ENCODE data around the gene LRRTM4.

Gene LRRTM4

DNA sequence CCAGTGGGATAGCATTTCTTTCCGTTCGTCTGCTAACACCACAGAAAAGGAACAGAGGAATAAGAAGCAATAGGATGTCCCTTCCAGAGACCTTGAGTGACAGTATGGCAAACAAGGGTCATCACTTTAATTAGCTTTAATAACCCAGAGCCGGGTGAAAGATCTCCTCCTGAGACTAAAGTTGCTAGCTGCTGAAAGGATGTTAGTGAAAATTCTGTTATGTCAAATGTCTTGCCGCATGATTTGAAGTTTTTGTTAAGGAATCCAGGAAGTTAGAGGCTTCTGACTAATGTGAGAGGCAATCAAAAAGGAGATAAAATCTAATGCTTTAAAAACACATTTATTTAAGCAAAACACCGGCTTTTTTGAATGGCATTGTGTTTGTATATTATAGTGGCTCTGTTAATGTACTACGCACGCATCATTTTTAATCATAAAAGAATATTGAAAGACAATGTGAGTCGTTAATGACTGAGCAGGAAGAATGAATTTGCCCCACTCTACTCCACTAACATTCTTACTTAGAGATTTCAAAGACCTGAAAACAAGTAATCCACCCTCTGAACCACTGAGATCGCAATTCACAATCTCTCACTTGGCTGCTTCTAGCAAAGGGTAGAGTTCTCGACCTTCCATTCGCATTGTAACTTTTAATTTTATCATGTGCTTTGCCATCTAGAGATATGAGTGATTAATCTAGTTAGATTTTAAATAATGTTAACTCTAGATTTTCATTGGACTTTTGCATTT is 536.6 kb downstream of the LRRTM4 start:
- DNase-seq (ENCODE audit: low read depth): peak; percentile 24

- DNase-seq (ENCODE audit: low read depth): peak; percentile 78
Observed at GRCh38 chr2:76984359-76984758, 537.8 kb downstream of the LRRTM4 start.

DNA sequence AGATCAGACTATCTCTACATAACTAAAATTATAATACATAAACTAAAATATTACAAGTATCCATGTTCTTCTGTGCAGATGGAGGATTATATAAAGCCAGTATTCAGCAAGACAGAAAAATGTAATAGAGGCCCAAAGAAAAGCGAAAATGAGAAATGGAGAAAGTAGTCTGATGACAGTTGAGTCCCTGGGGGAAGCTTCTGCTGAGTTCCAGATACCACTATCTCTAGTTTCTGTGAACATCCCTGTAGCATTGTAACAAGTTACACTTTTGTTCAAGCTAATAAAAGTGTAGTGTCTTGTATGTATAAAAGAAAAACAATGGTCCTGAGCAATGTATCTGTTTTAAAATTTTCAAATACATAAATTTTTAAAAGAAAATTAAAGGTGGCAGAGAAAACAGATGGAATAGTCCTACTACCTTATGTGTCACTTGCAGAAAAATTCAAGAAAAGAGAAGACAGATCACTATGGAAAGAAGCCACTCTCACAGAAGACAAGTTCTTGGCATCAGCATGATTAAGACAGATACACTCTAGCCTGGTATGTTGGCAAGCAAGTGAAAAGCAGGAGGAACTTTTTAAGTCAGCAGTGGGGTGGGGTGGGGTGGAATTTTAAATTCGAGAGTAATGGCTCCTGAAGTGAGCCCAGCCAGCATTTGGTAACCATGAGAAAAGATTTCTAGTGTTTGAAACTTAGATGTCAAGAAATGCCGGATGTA is 541.9 kb downstream of the LRRTM4 start:
- no peak for DNase-seq (ENCODE audit: low read depth)

- DNase-seq (ENCODE audit: low read depth): peak; percentile 89
Observed at GRCh38 chr2:76977846-76978727, 544.1 kb downstream of the LRRTM4 start.

DNA sequence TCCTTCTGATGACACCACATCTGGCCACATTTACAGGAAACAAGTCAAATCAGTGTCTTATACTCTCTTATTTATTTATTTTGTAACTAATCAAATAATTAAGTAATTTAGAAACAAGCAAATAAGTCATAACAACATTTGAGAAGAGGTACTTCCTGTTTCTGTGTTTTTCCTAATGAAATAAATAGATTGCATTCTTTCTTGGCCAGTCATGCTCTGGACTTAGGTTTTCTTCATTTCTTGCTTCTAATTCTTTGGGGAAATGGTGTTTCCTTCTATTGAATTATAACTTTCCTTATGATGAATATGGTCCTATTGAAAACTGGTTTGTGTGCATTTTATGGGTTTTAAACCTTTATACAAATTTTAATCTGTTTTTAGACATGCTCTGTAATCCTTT is 546.4 kb downstream of the LRRTM4 start:
- DNase-seq (ENCODE audit: low read depth): peak; percentile 12

DNA sequence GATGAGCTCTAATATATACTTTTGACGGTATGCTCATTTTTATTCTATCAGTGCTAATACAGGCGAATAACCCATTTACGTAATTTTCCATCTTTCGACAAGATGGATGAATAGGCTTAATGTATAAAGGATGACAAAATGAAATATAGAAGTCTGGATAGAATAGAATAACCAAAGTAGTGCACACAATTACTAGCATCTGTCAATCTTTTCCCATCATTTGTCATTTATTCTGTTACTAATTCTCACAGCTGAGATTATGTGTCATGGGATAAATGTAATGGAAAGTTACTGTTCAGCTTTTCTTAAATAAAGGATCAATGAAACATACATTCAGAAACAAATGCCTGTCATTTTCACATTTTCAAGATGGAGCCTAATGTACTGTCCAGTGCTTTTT is 548.6 kb downstream of the LRRTM4 start:
- DNase-seq (ENCODE audit: low read depth): no peak

GRCh38 chr2:76965772-76966171 is 556.4 kb downstream of the LRRTM4 start:
- no peak for DNase-seq (ENCODE audit: low read depth)

GRCh38 chr2:76958749-76959148 is 563.4 kb downstream of the LRRTM4 start:
- DNase-seq (ENCODE audit: low read depth): peak; percentile 28

DNA sequence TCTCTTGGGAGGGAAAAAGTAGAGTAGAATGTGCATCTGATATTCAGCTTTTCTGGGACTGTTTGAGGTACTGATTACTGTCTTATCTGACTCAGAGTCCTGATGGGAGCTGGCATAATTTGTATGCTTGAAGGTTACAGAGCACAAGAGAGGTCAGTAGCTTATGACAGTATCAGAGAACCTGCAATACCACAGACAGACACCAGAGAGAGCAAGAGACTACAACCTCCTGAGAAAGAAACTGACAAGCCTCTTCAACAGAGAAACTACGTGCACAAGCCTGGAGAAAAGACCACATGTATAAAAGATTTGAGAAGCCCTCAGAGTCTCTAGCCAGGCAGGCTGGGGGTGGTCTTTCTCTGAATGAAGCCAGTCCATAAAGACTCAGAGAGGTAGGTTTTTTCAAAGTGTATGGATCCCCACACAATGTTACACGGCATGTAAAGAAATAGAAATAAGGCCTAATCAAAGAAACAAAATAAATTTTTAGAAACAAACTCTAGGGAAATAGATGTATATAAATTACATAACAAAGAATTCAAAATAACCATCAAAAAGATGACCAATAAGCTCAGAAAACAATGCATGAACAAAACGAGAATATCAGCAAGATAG is 568.3 kb downstream of the LRRTM4 start:
- DNase-seq (ENCODE audit: low read depth): peak; percentile 69

- no peak for DNase-seq (ENCODE audit: low read depth)
Observed at GRCh38 chr2:76946631-76947145, 575.5 kb downstream of the LRRTM4 start.

- DNase-seq (ENCODE audit: low read depth): no peak
Observed at GRCh38 chr2:76940559-76940958, 581.6 kb downstream of the LRRTM4 start.

GRCh38 chr2:76938153-76938552 is 584.0 kb downstream of the LRRTM4 start:
- no peak for DNase-seq (ENCODE audit: low read depth)

DNA sequence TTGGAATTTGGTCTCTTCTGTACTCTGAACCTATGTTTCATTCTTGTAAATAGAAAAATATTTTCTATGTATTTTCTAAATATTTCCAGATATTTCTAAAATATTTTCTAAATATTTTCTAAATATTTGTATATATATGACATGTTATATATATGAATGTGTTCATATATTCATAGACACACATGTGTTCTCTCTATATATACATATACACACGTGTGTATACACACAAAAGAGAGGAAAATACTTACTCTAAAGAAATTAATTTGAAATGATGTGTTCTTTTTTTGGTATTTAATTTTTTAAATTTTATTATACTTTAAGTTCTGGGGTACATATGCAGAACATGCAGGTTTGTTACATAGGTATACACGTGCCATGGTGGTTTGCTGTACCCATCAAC is 589.6 kb downstream of the LRRTM4 start:
- DNase-seq (ENCODE audit: low read depth): no peak

- no peak for DNase-seq (ENCODE audit: low read depth)
Observed at GRCh38 chr2:76930056-76930744, 592.0 kb downstream of the LRRTM4 start.

GRCh38 chr2:76928026-76928425 is 594.1 kb downstream of the LRRTM4 start:
- DNase-seq (ENCODE audit: low read depth): no peak

DNA sequence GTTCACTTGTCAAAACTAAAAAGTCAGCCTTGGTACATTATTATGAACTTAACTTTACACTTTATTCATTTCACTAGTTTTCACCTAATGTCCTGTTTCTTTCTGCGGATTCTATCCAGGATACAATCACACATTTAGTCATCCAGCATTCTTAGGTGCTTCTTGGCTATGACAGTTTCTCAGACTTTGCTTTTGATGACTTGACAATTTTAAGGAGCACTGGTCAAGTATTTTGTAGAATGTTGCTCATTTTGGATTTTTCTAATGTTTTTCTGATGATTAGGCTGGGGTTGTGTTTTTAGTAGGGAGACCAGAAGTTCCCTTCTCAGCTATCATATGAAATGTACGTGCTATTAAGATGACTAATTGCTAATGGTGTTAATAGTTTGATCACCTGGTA is 601.2 kb downstream of the LRRTM4 start:
- DNase-seq (ENCODE audit: low read depth): no peak

- peak; percentile 93 for DNase-seq (ENCODE audit: low read depth)
Observed at GRCh38 chr2:76895469-76895868, 626.7 kb downstream of the LRRTM4 start.

DNA sequence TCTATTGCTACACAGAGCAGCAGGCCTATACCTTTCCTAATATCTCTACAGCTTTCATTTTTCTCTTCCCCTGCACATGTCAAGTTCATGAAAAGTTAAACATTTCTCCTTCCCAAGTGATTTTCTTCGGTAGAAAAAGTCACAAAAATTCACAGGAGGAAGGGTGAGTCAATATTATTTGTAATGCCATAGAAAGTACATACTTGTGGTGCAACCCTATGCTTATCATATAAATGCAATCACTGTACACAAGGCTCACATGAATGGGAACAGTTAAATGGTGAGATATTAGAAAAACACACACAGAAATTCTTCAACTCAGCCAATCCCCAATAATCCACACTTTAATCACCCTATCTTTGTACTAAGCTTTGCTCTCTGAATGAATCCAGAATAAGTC is 651.6 kb downstream of the LRRTM4 start:
- DNase-seq (ENCODE audit: low read depth): peak; percentile 85

DNA sequence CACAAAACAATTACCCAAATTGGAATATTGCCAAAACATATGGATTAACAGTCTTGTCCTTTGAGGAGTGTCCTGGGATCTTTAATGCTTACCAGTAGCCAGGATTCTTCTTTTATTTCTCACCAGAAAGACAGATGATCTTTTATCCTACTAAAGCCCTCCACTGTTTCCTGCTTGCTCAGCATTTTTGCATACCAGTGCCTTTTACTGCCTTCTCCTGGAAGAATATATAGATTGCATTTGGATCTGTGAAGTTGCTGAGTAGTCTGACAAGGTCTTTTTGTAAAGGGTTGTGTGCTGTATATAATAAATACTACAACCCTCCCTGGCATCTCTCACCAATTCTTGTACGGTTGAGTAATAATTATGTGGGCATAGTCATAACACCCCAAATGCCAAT is 652.2 kb downstream of the LRRTM4 start:
- DNase-seq (ENCODE audit: low read depth): peak; percentile 55

DNA sequence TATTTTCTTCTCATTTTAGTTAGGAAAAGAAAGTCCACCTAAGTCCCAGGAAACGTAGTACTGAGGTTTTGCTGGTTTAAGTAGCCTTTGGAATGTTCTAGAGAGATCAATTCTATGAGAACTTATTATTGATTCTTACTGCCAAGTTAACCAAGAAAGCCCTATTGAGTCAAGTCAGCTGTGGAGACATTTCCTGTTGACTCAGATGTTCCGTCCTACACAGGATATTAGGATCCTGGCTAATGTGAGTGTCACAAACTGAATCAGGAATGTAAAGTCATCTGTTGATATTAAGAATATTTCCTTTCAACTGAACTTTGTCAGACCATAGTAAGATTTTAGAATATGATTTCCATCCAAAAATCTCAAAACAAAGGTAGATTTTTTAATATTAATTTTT is 654.3 kb downstream of the LRRTM4 start:
- DNase-seq (ENCODE audit: low read depth): peak; percentile 66

DNA sequence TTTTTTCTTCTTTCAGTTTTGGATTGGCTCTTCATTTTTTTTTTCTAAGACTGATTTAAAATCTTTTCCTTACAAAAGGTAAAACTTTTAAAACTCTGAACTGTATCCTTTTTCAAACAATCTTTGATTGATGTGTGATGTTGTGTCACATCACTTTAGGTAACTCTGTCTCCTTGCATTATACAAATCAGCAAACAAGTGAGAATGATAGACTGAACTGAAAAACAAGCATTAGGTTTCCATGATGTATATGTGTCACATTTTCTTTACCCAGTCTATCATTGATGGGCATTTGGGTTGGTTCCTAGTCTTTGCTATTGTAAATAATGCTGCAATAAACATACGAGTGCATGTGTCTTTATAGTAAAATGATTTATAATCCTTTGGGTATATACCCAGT is 655.7 kb downstream of the LRRTM4 start:
- DNase-seq (ENCODE audit: low read depth): no peak

Measured in amniotic epithelial cell (primary cell).